RWPE2 (cell line): ENCODE measurements around the gene IFI27L2.

Experiments used
- ATAC-seq: fragments of 200-7000 bp; cut with Tn5 transposase; 3 replicates; pipeline ENCODE4 v1.9.1; 2021; ENCODE audit warnings: low read depth
- DNase-seq: peaks from one replicate; pipeline ENCODE4 v3.0.0-alpha.2; 2020; ENCODE audit warnings: low spot score
- H3K27ac ChIP-seq: fragments of 450-650 bp; 2 replicates; pipeline ENCODE4 v1.5.1; 2017; ENCODE audit warnings: mild to moderate bottlenecking; ENCODE audit not compliant: poor library complexity, severe bottlenecking
- H3K27me3 ChIP-seq: fragments of 250-450 bp; sonication (Bioruptor Pico); 2 replicates; pipeline ENCODE4 v1.5.1; 2021; ENCODE audit warnings: mild to moderate bottlenecking, moderate library complexity; ENCODE audit not compliant: insufficient read depth, poor library complexity, severe bottlenecking
- H3K36me3 ChIP-seq: fragments of 250-450 bp; sonication (Bioruptor Pico); 2 replicates; pipeline ENCODE4 v1.5.1; 2020; ENCODE audit warnings: low read depth, mild to moderate bottlenecking, moderate library complexity
- H3K4me1 ChIP-seq: fragments of 250-450 bp; sonication (Bioruptor Pico); 2 replicates; pipeline ENCODE4 v1.5.1; 2021; ENCODE audit warnings: mild to moderate bottlenecking, moderate library complexity; ENCODE audit not compliant: insufficient read depth, poor library complexity, severe bottlenecking
- H3K4me3 ChIP-seq: fragments of 250-450 bp; sonication (Bioruptor Pico); 2 replicates; pipeline ENCODE4 v1.5.1; 2021; ENCODE audit warnings: mild to moderate bottlenecking, moderate library complexity; ENCODE audit not compliant: severe bottlenecking
- H3K9me3 ChIP-seq: fragments of 250-450 bp; sonication (Bioruptor Pico); 2 replicates; pipeline ENCODE4 v1.5.1; 2021; ENCODE audit warnings: mild to moderate bottlenecking, moderate library complexity; ENCODE audit not compliant: severe bottlenecking
- CTCF ChIP-seq: fragments of 450-650 bp; IDR thresholded peaks from one replicate; pipeline ENCODE4 v1.5.1; 2017; ENCODE audit warnings: mild to moderate bottlenecking, moderate library complexity; ENCODE audit not compliant: poor library complexity, severe bottlenecking

Gene IFI27L2

GRCh38 chr14:94125659-94126418 lies 3.6 kb downstream of the IFI27L2 start:
- H3K4me1 ChIP-seq = no peaks in the 10 kb centered on the region
- TF ChIP-seq CTCF = no peak
- no peak for DNase-seq
- H3K9me3 ChIP-seq = no peaks in the 10 kb centered on the region
- no peaks in the 10 kb centered on the region for H3K36me3 ChIP-seq
- no peak overlapping the region for H3K27ac ChIP-seq
- ATAC-seq = no peak
- H3K4me3 ChIP-seq = no peak overlapping the region
- no peaks in the 10 kb centered on the region for H3K27me3 ChIP-seq

- ATAC-seq = no peak
- H3K4me1 ChIP-seq = no peaks in the 10 kb centered on the region
- no peaks in the 10 kb centered on the region for H3K36me3 ChIP-seq
- H3K4me3 ChIP-seq = no peak overlapping the region
- no peak for DNase-seq
- H3K27me3 ChIP-seq = no peaks in the 10 kb centered on the region
- H3K9me3 ChIP-seq = no peaks in the 10 kb centered on the region
- no peak overlapping the region for H3K27ac ChIP-seq
- TF ChIP-seq CTCF = no peak
These were observed 4.6 kb downstream of the IFI27L2 start for GRCh38 chr14:94124582-94125377.

GRCh38 chr14:94123868-94124267 lies 5.5 kb downstream of the IFI27L2 start:
- TF ChIP-seq CTCF = no peak
- no peaks in the 10 kb centered on the region for H3K4me1 ChIP-seq

GRCh38 chr14:94123296-94123695 lies 6.1 kb downstream of the IFI27L2 start:
- Histone ChIP-seq H3K27me3 (no peaks in the 10 kb centered on the region), H3K36me3 (no peaks in the 10 kb centered on the region), H3K4me3 (no peak overlapping the region), H3K9me3 (no peaks in the 10 kb centered on the region), H3K27ac (no peak overlapping the region), H3K4me1 (no peaks in the 10 kb centered on the region)
- ATAC-seq (no peak), DNase-seq (no peak)
- no peak for TF ChIP-seq CTCF

More at GRCh38 chr14:94123868-94124267, 5.5 kb downstream of the IFI27L2 start:
- ATAC-seq (no peak), DNase-seq (no peak)
- Histone ChIP-seq H3K27me3 (no peaks in the 10 kb centered on the region), H3K36me3 (no peaks in the 10 kb centered on the region), H3K27ac (no peak overlapping the region), H3K4me3 (no peak overlapping the region), H3K9me3 (no peaks in the 10 kb centered on the region)
